MCF 10A (cell line): ENCODE data around the gene PIGC. TPM values are rescaled to one million over a fixed set of nuclear protein-coding genes. Genes with fewer than 3 reads are reported as not detected.

Experiments used
- BruUV-seq: library from RNA; stranded (reverse); fragments of 400-500 nt; replicated peaks from 2 replicates; lab custom pipeline; 2021; lab: Mats Ljungman, UMichigan
- CTCF ChIA-PET: fragments of 300-600 bp; sonication (Branson Sonifier 250); formaldehyde crosslinking; extraction: SDS; loops from one replicate; lab custom pipeline; 2021; ENCODE audit warnings: antibody characterized with exemption, inconsistent platforms; lab: Yijun Ruan, JAX
- POLR2A ChIA-PET: fragments of 300-600, 350-650 bp; sonication (Branson Sonifier 250); formaldehyde crosslinking; extraction: SDS; loops from one replicate; lab custom pipeline; 2020; ENCODE audit warnings: antibody characterized with exemption, inconsistent platforms; lab: Yijun Ruan, JAX
- DNase-seq: peaks from one replicate; pipeline ENCODE4 v3.0.0-alpha.2; 2018; ENCODE audit not compliant: unreplicated experiment
- H3K27ac Mint-ChIP-seq: one replicate; pipeline ENCODE4 v1.8.0; 2022; ENCODE audit warnings: mild to moderate bottlenecking, low read depth, mixed read lengths; ENCODE audit not compliant: unreplicated experiment
- H3K27me3 Mint-ChIP-seq: one replicate; pipeline ENCODE4 v1.8.0; 2022; ENCODE audit warnings: mixed read lengths; ENCODE audit not compliant: insufficient read depth, unreplicated experiment
- H3K36me3 Mint-ChIP-seq: one replicate; pipeline ENCODE4 v1.8.0; 2022; ENCODE audit warnings: mild to moderate bottlenecking, moderate library complexity, mixed read lengths; ENCODE audit not compliant: insufficient read depth, unreplicated experiment
- H3K4me1 Mint-ChIP-seq: one replicate; pipeline ENCODE4 v1.8.0; 2022; ENCODE audit warnings: mixed read lengths; ENCODE audit not compliant: insufficient read depth, unreplicated experiment
- H3K4me3 Mint-ChIP-seq: one replicate; pipeline ENCODE4 v1.8.0; 2022; ENCODE audit warnings: mild to moderate bottlenecking, moderate library complexity, mixed read lengths; ENCODE audit not compliant: unreplicated experiment
- H3K9me3 Mint-ChIP-seq: one replicate; pipeline ENCODE4 v1.8.0; 2022; ENCODE audit warnings: mixed read lengths; ENCODE audit not compliant: unreplicated experiment
- CTCF ChIP-seq: fragments of 200-600 bp; IDR thresholded peaks from one replicate; pipeline ENCODE4 v1.8.0; 2022; ENCODE audit warnings: antibody characterized with exemption, mild to moderate bottlenecking; ENCODE audit not compliant: unreplicated experiment
- intact Hi-C: fragments of 100-400 bp; cut with micrococcal nuclease; formaldehyde crosslinking; loops from 2 replicates; pipeline ENCODE4 v1.14.1; 2022
- total RNA-seq: library from RNA; stranded (reverse); gene quantifications from 2 replicates; pipeline ENCODE4 v1.2.3, GENCODE V29; 2022

Gene PIGC
- total RNA-seq, 1 experiment from 2014 or later = 20.2 TPM

GRCh38 chr1:172395576-172395975 lies 48.3 kb downstream of the PIGC start:
- H3K4me3 Mint-ChIP-seq = no peak overlapping the region
- H3K27ac Mint-ChIP-seq = no peak overlapping the region
- ChIA-PET CTCF (interaction anchor here (0.9 to 8.5 kb wide), 7 partner anchors 33 to 410 kb away, joined by 3 to 135 read pairs (median 7); no protein-coding TSS in a partner anchor), POLR2A (interaction anchor here (0.7 to 1.8 kb wide), 6 partner anchors 22 to 126 kb away, joined by 3 to 5 read pairs (median 4); partner anchors contain the start of gene C1orf105)
- DNase-seq = no peak
- intact Hi-C loops = no loop called here
- H3K9me3 Mint-ChIP-seq = no peaks in the 10 kb centered on the region
- H3K27me3 Mint-ChIP-seq = no peaks in the 10 kb centered on the region
- H3K36me3 Mint-ChIP-seq = peaks cover 6% of the 10 kb centered on the region
- no TSS peak for BruUV-seq
- no peak for TF ChIP-seq CTCF
- H3K4me1 Mint-ChIP-seq = peaks cover 36% of the 10 kb centered on the region

GRCh38 chr1:172394811-172395210 lies 49.1 kb downstream of the PIGC start:
- TF ChIP-seq CTCF = no peak
- no TSS peak for BruUV-seq
- intact Hi-C loops = no loop called here
- ChIA-PET POLR2A (interaction anchor here (0.6 to 1.8 kb wide), 10 partner anchors 19 to 304 kb away, joined by 3 to 5 read pairs (median 4); partner anchors contain the start of gene C1orf105), CTCF (interaction anchor here (0.5 to 8.5 kb wide), 19 partner anchors 34 to 1076 kb away, joined by 3 to 135 read pairs (median 5); no protein-coding TSS in a partner anchor)
- Mint-ChIP-seq H3K27me3 (no peaks in the 10 kb centered on the region), H3K27ac (peak overlapping the region; percentile 21), H3K4me3 (no peak overlapping the region), H3K9me3 (no peaks in the 10 kb centered on the region), H3K36me3 (peaks cover 8% of the 10 kb centered on the region), H3K4me1 (peaks cover 31% of the 10 kb centered on the region)
- no peak for DNase-seq

- peaks cover 11% of the 10 kb centered on the region for H3K36me3 Mint-ChIP-seq
- intact Hi-C loops = no loop called here
- CTCF ChIA-PET = interaction anchor here (0.6 to 8.5 kb wide), 18 partner anchors 12 to 595 kb away, joined by 3 to 135 read pairs (median 5); no protein-coding TSS in a partner anchor
- H3K27ac Mint-ChIP-seq = peak overlapping the region; percentile 21
- peaks cover 27% of the 10 kb centered on the region for H3K4me1 Mint-ChIP-seq
- no peak overlapping the region for H3K4me3 Mint-ChIP-seq
- no peaks in the 10 kb centered on the region for H3K9me3 Mint-ChIP-seq
- no peak for TF ChIP-seq CTCF
- DNase-seq = peak; percentile 34
- POLR2A ChIA-PET = interaction anchor here (0.6 to 1.8 kb wide), 9 partner anchors 18 to 304 kb away, joined by 3 to 5 read pairs (median 4); no protein-coding TSS in a partner anchor
- H3K27me3 Mint-ChIP-seq = no peaks in the 10 kb centered on the region
- BruUV-seq = no TSS peak
Measured at GRCh38 chr1:172394141-172394751, 49.6 kb downstream of the PIGC start.

- intact Hi-C loops = no loop called here
- BruUV-seq = no TSS peak
- peaks cover 18% of the 10 kb centered on the region for H3K4me1 Mint-ChIP-seq
Measured at GRCh38 chr1:172393354-172393753, 50.5 kb downstream of the PIGC start.

More at GRCh38 chr1:172393354-172393753, 50.5 kb downstream of the PIGC start:
- POLR2A ChIA-PET = interaction anchor here (0.6 to 0.8 kb wide), 3 partner anchors 118 to 914 kb away, joined by 3 to 4 read pairs (median 3); no protein-coding TSS in a partner anchor
- DNase-seq = no peak
- no peak overlapping the region for H3K27ac Mint-ChIP-seq
- CTCF ChIA-PET = interaction anchor here (0.9 to 8.5 kb wide), 5 partner anchors 17 to 391 kb away, joined by 3 to 135 read pairs (median 7); no protein-coding TSS in a partner anchor
- no peak overlapping the region for H3K4me3 Mint-ChIP-seq
- H3K36me3 Mint-ChIP-seq = peaks cover 10% of the 10 kb centered on the region
- no peak for TF ChIP-seq CTCF
- no peaks in the 10 kb centered on the region for H3K9me3 Mint-ChIP-seq
- H3K27me3 Mint-ChIP-seq = no peaks in the 10 kb centered on the region
